ENCODE results near the gene FARP1. TPM values are rescaled to one million over a fixed set of nuclear protein-coding genes. Genes with fewer than 3 reads are reported as not detected.
A peak's percentile ranks its signal among the peaks of the same experiment; 100 is the strongest.

FARP1 gene
- total RNA-seq, 1 donor from 2014 or later = 17.7 TPM

GRCh38 chr13:98171900-98172589 lies 29.2 kb downstream of the FARP1 start:
- TF ChIP-seq POLR2A (IDR thresholded peaks at IDR 0.05) = no peak
- TF ChIP-seq, protein P1, sequence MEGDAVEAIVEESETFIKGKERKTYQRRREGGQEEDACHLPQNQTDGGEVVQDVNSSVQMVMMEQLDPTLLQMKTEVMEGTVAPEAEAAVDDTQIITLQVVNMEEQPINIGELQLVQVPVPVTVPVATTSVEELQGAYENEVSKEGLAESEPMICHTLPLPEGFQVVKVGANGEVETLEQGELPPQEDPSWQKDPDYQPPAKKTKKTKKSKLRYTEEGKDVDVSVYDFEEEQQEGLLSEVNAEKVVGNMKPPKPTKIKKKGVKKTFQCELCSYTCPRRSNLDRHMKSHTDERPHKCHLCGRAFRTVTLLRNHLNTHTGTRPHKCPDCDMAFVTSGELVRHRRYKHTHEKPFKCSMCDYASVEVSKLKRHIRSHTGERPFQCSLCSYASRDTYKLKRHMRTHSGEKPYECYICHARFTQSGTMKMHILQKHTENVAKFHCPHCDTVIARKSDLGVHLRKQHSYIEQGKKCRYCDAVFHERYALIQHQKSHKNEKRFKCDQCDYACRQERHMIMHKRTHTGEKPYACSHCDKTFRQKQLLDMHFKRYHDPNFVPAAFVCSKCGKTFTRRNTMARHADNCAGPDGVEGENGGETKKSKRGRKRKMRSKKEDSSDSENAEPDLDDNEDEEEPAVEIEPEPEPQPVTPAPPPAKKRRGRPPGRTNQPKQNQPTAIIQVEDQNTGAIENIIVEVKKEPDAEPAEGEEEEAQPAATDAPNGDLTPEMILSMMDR (IDR thresholded peaks at IDR 0.05) = no peak
- no peak for TF ChIP-seq POLR2AphosphoS5 (IDR thresholded peaks at IDR 0.05; ENCODE audit: insufficient read depth in 1 of 2, low read depth in 1 of 2)
- no peaks in the 10 kb centered on the region for H3K9me3 ChIP-seq
- no peaks in the 10 kb centered on the region for H3K27me3 ChIP-seq
- H3K4me1 ChIP-seq = peaks cover 43% of the 10 kb centered on the region
- DNase-seq (ENCODE audit: extremely low spot score in 2 of 2) = no peak
- no peaks in the 10 kb centered on the region for H3K36me3 ChIP-seq
- peak overlapping the region; percentile 67 for H3K27ac ChIP-seq
- no peak overlapping the region for H3K4me3 ChIP-seq
- intact Hi-C loops (cut with DNase I) = no loop called here

DNA sequence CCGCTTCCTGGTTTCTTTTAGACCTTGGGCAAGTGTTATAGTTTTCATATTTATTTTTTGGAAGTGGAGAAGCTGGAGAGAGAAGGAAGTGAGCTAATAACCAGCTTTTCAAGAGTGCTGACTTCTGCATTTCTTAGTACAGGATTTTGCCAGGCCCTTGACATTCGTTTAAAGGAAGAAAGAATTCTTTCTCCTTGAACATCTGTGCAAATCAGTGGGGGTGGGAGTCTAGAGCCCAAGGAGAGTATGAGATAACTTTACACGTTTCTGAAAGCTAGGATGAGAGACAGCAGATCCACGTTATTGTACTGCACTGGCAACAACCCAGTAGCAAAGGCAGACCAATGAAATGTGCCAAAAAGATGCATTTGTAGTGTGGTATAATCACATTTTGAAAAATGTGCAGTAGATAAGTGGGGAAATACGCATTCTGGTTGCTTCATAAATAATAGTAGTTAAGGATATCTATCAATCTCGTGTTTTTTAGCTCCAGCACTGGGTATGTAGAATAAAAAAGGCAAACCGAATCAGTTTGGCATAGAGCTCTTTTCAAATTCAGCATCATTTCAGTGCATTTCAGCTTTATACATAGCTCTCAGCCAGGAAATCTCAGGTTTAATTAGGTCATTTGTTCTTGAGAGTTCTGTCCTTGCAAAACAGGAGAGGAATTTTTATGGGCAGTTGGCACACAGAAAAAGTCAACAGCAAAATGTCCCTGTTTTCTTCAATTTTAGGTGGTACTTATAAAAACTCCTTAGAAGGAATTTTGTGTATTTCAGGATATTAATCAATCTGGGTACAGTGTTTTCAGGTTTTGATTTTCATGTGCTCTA lies 29.9 kb downstream of the FARP1 start:
- peaks cover 43% of the 10 kb centered on the region for H3K4me1 ChIP-seq
- H3K36me3 ChIP-seq = no peaks in the 10 kb centered on the region
- DNase-seq (ENCODE audit: extremely low spot score in 2 of 2) = no peak
- no peaks in the 10 kb centered on the region for H3K9me3 ChIP-seq
- H3K27ac ChIP-seq = peak overlapping the region; percentile 67
- H3K27me3 ChIP-seq = no peaks in the 10 kb centered on the region
- no peak overlapping the region for H3K4me3 ChIP-seq
- TF ChIP-seq, protein P1 (IDR thresholded peaks at IDR 0.05) = no peak
- no peak for TF ChIP-seq POLR2AphosphoS5 (IDR thresholded peaks at IDR 0.05; ENCODE audit: insufficient read depth in 1 of 2, low read depth in 1 of 2)
- no peak for TF ChIP-seq POLR2A (IDR thresholded peaks at IDR 0.05)
- intact Hi-C loops (cut with DNase I) = no loop called here

- Histone ChIP-seq H3K27ac (peak overlapping the region; percentile 67), H3K36me3 (no peaks in the 10 kb centered on the region), H3K4me3 (no peak overlapping the region), H3K27me3 (no peaks in the 10 kb centered on the region), H3K4me1 (peaks cover 43% of the 10 kb centered on the region), H3K9me3 (no peaks in the 10 kb centered on the region)
- intact Hi-C loops (cut with DNase I) = no loop called here
- TF ChIP-seq POLR2AphosphoS5 (IDR thresholded peaks at IDR 0.05; ENCODE audit: insufficient read depth in 1 of 2, low read depth in 1 of 2) = no peak
- TF ChIP-seq, protein P1 (IDR thresholded peaks at IDR 0.05) = no peak
- TF ChIP-seq POLR2A (IDR thresholded peaks at IDR 0.05) = no peak
- peak in 1 of 2 donors; percentile 88 for DNase-seq (ENCODE audit: extremely low spot score in 2 of 2)
Observed at GRCh38 chr13:98173431-98174152, 30.7 kb downstream of the FARP1 start.

DNA sequence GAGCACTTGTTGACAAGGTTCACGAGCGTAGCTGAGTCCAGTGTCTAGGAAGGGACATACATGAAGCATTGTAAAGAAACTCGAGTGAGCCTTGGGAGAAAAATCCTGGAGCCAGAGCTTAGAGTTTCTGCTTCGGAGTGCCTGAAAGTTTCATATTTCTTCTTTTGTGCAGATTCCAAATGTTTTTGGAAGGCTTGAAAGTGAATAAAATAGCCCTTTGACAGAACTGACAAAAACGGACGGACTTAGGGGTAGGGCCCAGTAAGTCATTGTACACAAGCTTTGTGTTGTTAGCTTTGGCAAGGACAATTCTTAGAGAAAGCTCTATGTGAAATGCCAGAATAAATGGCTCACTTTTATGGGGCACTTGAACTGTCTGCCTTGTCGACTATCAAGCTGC lies 31.4 kb downstream of the FARP1 start:
- Histone ChIP-seq H3K9me3 (no peaks in the 10 kb centered on the region), H3K4me1 (peaks cover 43% of the 10 kb centered on the region), H3K36me3 (no peaks in the 10 kb centered on the region), H3K27me3 (no peaks in the 10 kb centered on the region), H3K27ac (peak overlapping the region; percentile 67), H3K4me3 (no peak overlapping the region)
- intact Hi-C loops (cut with DNase I) = no loop called here
- TF ChIP-seq POLR2AphosphoS5 (IDR thresholded peaks at IDR 0.05; ENCODE audit: insufficient read depth in 1 of 2, low read depth in 1 of 2) = no peak
- no peak for TF ChIP-seq POLR2A (IDR thresholded peaks at IDR 0.05)
- DNase-seq (ENCODE audit: extremely low spot score in 2 of 2) = no peak

DNA sequence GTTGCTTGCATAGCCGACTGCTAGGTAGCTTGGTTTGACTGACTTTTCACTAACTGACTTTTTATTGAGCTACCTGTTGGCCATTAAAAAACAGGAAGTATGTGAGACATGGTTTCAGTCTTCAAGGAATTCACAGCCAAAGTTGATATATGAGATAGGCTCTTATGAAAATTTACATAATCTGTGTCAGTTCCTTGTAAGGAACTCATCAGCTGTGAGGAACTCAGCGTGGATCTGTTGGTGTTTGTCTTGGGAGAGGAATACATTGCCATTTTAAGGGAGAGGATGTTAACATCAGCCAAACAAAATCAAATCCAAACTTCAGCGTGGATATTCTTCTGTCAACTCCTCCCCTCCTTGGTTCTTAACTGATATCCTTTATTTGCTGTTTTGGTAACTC lies 32.1 kb downstream of the FARP1 start:
- no peaks in the 10 kb centered on the region for H3K36me3 ChIP-seq
- no peaks in the 10 kb centered on the region for H3K9me3 ChIP-seq
- TF ChIP-seq POLR2AphosphoS5 (IDR thresholded peaks at IDR 0.05; ENCODE audit: insufficient read depth in 1 of 2, low read depth in 1 of 2) (no peak), POLR2A (IDR thresholded peaks at IDR 0.05) (no peak)
- TF ChIP-seq, protein P1 (IDR thresholded peaks at IDR 0.05) = no peak
- no peak for DNase-seq (ENCODE audit: extremely low spot score in 2 of 2)
- no peak overlapping the region for H3K4me3 ChIP-seq
- no peaks in the 10 kb centered on the region for H3K27me3 ChIP-seq
- intact Hi-C loops (cut with DNase I) = no loop called here
- H3K4me1 ChIP-seq = peaks cover 43% of the 10 kb centered on the region
- peak overlapping the region; percentile 67 for H3K27ac ChIP-seq
